HG03460 (cell line): ENCODE results near the gene PRKAR2B.
A peak's percentile ranks its signal among the peaks of the same experiment; 100 is the strongest.

Experiments
- ATAC-seq: cut with Tn5 transposase; IDR thresholded peaks from one replicate; pipeline ENCODE4 v1.9.1; 2021; ENCODE audit not compliant: unreplicated experiment

The PRKAR2B gene

DNA sequence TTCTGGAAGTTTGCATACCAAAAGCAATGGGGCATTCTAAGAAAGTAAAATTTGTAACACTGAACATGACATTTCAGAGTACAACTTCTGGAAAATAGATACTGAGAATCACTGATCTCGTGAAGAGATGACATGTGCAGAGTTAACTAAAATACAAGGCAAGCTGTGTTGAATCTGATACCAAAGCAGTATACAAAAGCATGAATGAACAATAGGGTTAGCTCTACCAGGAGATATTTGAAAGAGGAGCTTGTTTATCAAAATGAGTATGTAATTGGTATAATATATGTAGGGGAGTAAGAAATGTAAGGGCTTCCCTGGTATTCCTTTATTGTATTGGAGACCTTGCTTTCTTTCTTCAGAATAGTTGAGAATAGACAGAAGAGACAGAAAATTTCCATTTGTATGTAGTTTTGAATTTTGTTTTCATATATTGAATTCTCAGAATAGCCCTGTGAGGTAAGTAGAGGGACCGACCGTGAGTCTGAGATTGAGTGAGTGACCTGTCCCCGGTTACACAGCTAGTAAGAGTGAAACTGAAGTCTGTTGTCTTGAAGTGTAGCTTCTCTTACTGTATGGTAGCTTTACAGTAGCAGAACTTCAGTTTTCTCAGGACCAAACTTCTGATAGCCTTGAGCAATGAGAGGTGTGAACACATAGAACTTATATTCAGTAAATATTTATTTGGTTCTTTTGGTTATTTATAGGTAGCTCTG lies 129.3 kb downstream of the PRKAR2B start:
- peak; percentile 53 for ATAC-seq

DNA sequence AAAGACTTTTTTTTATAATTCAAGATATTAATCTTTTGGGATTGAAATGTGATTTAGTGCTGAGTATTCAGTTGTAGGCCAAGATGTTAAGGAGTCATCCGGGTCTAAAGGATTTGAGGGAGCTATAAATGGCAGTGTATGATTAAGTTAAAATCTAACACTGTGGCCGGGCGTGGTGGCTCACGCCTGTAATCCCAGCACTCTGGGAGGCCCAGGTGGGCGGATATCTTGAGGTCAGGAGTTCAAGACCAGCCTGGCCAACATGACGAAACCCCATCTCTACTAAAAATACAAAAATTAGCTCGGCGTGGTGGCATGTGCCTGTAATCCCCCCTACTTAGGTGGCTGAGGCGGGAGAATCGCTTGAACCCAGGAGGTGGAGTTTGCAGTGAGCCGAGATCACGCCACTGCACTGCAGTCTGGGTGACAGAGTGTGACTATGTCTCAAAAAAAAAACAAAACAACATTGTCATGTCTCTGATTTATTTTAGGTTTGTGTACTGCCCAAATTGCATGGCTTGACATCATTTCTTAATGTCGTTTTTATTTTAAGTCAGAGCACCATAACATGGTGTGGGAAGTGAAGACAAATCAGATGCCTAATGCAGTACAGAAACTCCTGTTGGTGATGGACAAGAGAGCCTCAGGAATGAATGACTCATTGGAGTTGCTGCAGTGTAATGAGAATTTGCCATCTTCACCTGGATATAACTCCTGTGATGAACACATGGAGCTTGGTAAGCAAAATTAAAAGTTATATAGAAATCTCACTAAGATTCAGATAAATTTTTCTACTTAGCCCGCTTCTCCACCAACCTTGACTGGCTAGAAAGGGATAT lies 135.0 kb downstream of the PRKAR2B start:
- ATAC-seq: no peak

DNA sequence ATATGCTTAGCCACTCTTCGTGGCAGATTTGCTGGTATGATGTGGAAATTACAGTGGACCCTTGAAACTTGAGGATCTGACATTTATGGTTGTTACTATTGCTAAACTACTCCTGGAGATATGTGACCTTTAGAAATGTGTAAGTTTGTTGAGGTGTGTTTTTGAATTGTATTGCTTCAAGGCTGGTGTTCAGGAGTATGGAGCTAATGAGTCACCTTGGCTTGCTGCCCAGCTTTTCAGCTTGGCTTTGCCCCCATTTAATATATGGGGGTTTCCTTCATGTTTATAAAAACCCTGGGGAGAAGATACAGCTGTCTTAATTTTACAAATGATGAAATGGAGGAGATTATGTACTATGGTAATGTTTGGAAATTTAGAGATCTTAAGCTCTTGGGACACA lies 135.9 kb downstream of the PRKAR2B start:
- no peak for ATAC-seq

DNA sequence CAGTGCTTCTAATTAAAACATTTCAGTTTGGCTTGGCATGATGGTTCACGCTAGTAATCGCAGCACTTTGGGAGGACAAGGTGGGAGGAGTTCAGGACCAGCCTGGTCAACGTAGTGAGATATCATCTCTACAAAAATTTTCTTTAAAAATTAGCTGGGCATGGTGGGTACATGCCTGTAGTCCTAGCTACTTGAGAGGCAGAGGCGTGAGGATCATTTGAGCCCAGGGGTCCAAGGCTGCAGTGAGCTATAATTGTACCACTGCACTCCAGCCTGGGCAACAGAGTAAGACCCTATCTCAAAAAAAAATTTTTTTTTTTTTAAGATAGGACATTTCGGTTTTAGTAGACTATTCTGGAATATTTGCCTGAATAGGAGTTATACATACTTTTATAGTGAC lies 136.7 kb downstream of the PRKAR2B start:
- ATAC-seq: no peak

DNA sequence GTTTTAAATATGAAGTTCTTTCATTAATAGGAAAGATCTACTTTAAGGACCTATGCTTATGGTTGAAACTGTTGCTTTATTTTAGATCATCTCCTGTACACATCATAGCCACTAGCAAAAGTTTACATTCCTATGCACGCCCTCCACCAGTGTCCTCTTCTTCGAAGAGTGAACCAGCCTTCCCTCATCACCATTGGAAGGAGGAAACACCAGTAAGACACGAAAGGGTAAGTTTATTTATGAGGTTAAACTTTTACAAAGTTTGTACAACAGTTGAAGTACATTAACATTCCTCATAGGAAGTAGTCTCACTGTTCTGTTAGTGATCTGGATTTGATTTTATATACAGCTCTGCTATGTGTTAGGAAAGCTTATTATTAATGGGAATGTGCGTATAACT lies 141.2 kb downstream of the PRKAR2B start:
- ATAC-seq: no peak

DNA sequence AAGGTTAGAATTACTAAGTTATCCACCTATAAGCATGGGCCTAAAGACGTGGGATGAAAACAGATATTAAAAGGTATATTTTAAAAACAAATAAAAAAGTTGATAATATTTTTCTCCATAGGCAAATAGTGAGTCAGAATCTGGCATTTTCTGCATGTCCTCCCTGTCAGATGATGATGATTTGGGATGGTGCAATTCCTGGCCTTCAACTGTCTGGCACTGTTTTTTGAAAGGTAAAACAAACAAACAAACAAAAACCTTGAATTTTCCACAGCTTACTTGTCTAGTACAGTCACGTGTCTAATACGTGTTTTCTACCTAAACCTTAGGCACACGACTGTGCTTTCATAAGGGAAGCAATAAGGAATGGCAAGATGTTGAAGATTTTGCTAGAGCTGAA lies 141.7 kb downstream of the PRKAR2B start:
- ATAC-seq: no peak

DNA sequence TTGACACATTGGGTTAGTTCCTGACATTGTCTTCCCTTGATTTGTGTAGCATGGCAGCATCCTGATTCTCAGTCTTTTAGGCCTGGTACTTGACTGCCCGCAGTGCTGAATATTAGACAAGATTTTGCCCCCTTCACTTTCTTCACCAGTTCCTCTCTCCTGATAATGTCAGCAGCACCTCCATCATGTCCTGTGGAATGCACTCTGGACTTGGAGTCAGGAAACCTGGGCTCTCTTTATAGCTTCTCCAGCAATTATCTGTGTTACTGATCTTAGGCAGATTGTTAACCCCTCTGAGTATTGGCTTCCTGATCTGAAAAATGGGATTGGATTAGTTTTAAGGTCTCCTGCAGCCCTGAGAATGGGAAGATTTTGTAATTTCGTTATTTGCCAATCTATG lies 143.3 kb downstream of the PRKAR2B start:
- ATAC-seq: no peak

DNA sequence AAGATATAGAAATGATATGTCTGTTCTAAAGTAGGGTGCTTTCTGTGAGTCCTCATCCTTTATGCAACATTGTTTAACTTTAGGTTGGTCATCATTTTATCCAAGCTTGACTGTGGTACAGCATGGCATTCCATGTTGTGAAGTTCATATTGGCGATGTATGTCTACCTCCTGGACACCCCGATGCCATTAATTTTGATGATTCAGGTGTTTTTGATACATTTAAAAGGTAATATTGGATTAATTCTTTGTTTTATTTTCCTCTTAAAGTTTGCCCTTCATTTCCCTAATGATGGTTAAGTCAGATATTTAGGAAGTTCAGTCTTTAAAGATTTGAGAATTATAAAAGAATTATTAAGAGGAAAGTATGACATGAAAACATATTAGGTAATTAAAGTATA lies 145.6 kb downstream of the PRKAR2B start:
- ATAC-seq: no peak

DNA sequence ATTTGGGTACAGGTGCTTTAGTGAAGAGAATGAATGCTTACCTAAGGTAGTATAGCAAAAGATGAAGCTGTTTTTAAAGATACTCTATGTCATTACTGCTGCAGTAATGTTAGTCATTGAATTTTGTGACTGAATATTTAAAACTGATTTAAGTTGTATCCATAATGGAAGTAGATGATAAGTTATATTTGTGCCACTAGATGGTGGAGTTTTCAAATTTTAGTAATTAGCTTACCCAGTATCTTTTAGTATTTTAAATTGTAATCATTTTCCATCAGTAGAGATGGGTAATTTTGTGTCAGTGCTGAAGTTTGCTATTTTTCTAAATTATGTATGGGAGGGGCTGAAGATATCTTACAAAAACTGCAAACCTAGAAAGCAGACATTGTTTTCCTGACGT lies 149.5 kb downstream of the PRKAR2B start:
- ATAC-seq: no peak

DNA sequence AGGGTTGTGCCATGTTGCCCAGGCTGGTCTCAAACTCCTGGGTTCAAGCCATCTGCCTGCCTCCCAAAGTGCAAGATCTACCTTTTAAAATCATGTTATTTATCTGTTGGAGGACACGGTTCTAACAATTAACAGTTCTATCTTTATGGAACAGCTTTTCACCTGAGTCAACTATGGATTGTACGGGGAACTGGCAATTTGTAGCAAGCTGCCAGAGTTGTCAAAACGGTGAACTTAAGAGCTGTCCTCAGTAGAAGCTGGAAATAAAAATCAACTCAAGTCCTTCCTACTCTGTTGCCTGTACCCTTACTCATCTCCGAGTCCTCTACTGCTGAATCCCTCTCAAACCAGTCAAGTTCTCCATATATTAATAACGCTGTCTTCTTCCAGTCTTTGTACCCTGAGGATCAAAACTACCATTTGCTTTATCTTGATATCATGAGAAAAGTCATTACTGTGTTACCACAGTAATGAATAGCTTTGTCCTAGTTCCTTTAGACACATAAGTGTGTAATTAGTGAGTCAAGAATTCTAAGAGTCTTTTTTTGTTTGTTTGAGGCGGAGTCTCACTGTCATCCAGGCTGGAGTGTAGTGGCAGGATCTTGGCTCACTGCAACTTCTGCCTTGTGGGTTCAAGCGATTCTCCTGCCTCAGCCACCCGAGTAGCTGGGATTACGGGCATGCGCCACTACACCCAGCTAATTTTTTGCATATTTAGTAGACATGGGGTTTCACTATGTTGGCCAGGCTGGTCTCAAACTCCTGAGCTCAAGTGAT lies 152.5 kb downstream of the PRKAR2B start:
- no peak for ATAC-seq

DNA sequence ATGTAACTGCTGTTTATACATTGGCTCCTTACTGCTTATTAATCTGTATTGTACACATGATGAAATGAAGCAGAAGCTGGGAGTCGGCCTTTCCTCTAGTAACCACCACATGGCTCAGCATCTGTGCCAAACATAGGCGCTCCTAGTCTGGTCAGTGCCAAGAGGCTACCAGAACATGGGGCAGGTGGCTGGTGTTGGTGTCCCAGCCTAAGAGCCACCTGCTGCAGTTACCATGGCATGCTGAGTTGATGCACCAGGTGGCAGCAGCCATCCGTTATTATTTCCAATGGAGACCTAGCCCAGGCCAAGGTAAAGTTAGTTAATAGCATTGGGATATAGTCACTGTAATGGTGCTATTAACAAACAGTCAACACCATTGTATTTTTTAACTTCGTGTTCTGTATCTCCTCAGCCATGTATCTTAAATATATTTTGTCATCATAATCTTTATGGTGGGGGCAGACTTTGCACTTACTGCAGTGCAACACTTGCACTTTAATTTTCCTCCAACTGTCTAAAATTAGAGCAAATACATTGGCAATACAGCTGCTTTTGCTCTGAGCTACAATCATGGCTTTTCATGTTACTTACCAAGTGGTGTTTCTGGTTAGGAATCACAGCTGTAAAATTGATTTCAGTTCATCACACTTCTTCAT lies 157.4 kb downstream of the PRKAR2B start:
- no peak for ATAC-seq

DNA sequence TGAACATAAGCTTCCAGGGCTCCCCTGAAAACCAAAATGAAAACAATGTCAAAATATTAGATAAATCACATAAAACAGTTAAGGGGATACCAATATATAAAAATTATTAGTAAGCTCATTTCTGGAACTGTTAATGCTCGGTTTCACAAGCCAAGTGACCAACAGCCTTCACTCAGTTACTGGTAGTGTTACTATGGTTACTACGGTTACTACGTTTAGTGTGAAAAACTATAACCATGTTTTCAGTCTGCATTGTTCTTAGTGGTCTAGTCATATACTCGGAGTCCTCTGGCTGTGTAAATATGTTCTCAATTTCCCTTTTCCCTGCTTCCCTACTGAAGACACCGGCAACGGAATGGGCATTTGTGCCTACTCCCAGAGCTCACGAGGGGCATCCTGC lies 159.1 kb downstream of the PRKAR2B start:
- no peak for ATAC-seq

DNA sequence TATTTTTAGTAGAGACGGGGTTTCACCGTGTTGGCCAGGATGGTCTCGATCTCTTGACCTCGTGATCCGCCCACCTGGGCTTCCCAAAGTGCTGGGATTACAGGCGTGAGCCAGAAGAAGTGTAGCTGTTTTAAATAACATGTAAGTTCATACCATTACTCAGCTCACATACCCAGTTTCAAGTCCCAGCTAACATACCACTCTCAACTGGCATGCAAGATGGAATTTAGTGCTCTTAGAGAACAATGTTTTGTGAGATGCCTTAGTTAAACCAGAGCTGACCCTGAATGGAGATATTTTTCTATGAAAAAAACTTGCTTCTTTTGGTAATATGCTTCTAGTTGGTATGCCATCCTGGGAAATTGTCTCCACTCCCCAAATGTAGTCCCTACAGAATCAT lies 161.6 kb downstream of the PRKAR2B start:
- no peak for ATAC-seq

DNA sequence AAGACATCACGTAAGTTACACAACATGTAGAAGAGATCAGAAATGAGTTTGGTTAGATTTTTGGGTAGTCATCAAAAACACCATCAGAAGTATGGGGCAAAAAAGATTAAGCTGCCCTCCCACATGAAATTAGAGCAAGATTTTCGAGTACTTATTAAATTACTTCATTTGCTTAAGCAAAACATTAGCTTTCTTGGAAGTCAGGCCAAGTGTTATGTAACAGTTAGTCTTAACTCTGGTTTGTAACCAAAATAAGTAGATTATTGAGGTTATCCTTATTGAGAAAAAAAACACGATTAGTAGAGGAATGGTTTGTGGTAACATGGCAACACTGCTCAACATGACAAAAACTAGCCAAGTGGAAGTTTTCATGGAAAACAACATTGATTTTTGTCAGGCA lies 162.2 kb downstream of the PRKAR2B start:
- ATAC-seq: no peak

DNA sequence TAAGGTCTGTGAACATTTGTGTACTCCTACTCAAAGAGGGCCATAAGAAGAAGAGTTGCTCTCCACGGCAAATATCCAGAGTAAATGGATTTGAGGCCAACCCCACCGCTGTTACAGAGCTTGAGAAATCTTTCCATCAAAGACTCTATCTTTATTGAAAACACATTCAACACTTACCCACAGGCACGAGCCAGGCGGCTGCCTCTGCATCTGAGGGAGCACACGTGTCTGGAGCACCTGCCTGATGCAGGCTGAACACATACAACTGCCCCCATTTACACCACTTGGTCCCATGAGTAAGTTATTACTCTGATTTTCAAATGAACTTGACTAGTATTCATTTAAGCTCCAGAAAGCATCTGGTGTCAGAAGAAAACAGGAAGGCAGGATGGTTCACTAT lies 163.0 kb downstream of the PRKAR2B start:
- ATAC-seq: no peak

DNA sequence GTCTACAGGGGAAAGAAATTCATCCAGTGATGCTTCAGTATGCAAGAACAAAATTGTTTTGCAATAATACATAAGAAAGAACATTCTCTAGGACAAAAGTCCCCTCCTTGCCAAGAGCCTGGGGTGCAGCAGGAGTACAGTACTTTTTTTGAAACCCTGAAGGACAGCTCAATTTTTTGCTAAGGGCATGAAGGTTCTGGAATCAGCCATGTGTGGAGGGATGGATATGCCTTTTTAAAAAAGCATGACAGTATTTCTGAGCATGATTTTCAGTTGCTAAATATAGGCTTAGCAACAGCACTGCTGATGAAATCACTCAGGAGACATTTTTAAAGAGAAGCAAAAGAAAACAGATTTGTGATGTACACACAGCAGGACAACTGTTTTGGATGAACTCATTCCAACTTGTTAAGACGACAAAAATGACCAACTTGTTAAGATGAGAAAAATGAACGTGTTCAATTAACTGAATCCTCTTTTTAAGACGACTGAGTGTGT lies 163.6 kb downstream of the PRKAR2B start:
- ATAC-seq: no peak

DNA sequence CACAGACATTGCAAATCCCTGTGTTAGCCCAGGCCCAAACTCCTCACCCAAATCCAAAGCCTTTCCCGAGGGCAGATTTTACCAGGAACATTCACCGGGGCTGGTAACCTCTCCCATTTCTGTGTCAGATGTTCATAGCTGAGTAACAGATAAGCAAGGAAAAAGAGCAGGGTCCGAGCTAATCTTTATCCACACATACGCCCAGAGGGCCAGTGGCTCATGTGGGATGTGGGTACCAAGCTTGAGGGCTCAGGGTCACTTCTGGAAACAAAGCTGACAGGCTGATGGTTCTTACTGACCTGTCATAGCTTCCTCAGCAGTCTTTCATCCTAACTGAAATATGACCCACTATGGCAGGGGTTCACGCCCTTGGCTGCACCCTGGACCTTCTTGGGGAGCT lies 164.1 kb downstream of the PRKAR2B start:
- ATAC-seq: no peak

DNA sequence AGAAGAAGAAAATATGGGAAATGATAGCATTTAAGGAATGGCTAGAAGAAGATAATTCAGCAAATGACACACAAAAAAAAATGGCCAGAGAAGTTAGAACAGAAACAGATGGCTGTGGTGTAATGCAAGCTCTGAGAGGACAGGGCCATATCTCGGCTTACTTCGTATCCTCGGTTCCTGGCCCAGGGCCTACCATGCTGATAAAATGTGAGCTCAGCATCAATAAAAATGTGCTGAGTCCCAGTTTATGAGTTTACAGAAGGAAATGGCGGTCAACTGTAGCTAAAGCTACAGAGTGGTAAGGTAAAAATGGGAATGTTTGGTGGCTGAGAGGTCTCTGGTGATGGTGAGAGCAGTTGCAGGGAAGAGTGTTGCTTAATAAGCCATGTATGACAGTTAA lies 165.1 kb downstream of the PRKAR2B start:
- ATAC-seq: no peak

DNA sequence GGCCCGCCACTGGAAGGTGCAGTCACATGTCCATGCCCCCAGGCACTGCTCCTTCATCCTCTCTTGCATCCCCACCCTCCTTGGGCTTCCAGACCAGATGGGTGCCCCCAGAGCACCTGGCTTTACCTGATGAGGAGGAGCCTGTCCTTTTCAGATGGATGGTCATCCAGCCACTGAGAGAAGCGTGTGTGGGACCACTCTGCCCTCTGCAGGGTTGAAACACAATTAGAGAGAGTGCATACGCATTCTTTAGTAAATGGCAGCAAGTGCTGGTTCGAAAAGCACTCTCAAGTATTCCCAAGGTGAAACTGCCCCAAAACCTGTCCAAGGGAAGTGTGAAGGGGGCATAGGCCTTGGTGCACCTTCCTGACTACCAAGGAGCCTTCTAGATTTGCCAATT lies 165.9 kb downstream of the PRKAR2B start:
- ATAC-seq: no peak
